Mesenteric fat pad (tissue), 1 donor: ENCODE results near the gene ENGASE. TPM values are rescaled to one million over a fixed set of nuclear protein-coding genes. Genes with fewer than 3 reads are reported as not detected.

ENCODE experiments used
- DNase-seq: peaks from one replicate; pipeline ENCODE4 v3.0.0-alpha.2; 2020; ENCODE audit warnings: low spot score
- total RNA-seq: library from RNA; stranded (reverse); fragmentation: NEBNext Ultra II Directional; extraction: Animal tissue kit (Norgen Biotek cat#: 25700); gene quantifications from one replicate; pipeline ENCODE4 v1.2.1, GENCODE V29; 2021
- donor health status: DM: yes; HTN: yes; CAD: no.

The ENGASE gene
- total RNA-seq, 1 donor from 2014 or later = 38.8 TPM

- no peak for DNase-seq
These were observed 4.0 kb downstream of the ENGASE start for GRCh38 chr17:79078476-79079190.

- no peak for DNase-seq
These were observed 5.0 kb downstream of the ENGASE start for GRCh38 chr17:79079421-79080200.

GRCh38 chr17:79080349-79080748 is 5.7 kb downstream of the ENGASE start:
- DNase-seq = no peak

GRCh38 chr17:79080761-79081290 is 6.2 kb downstream of the ENGASE start:
- no peak for DNase-seq

GRCh38 chr17:79081571-79082276 is 7.1 kb downstream of the ENGASE start:
- DNase-seq = no peak

- no peak for DNase-seq
These were observed 7.9 kb downstream of the ENGASE start for GRCh38 chr17:79082311-79083190.

GRCh38 chr17:79083191-79083971 is 8.8 kb downstream of the ENGASE start:
- no peak for DNase-seq

GRCh38 chr17:79084291-79085153 is 9.9 kb downstream of the ENGASE start:
- no peak for DNase-seq

- no peak for DNase-seq
These were observed 10.7 kb downstream of the ENGASE start for GRCh38 chr17:79085154-79085920.

- DNase-seq = no peak
These were observed 11.4 kb downstream of the ENGASE start for GRCh38 chr17:79085921-79086551.

- no peak for DNase-seq
These were observed 12.2 kb downstream of the ENGASE start for GRCh38 chr17:79086609-79087427.

- DNase-seq = no peak
These were observed 13.0 kb downstream of the ENGASE start for GRCh38 chr17:79087428-79088143.

- DNase-seq = no peak
These were observed 13.8 kb downstream of the ENGASE start for GRCh38 chr17:79088247-79088996.

GRCh38 chr17:79088997-79089328 is 14.3 kb downstream of the ENGASE start:
- no peak for DNase-seq

- no peak for DNase-seq
These were observed 15.3 kb downstream of the ENGASE start for GRCh38 chr17:79089720-79090442.
